Measurements from ENCODE around the gene NEK8.
A peak's percentile ranks its signal among the peaks of the same experiment; 100 is the strongest.

Gene NEK8

GRCh38 chr17:28728364-28729200 is at the start of gene NEK8:
Gene NEK8, plus strand, starts transcription at chr17:28728788. Its CDS starts 26 bp downstream, at chr17:28728814.
- peak; percentile 87 for DNase-seq (ENCODE audit: low read depth, low spot score)
- peak within 1 kb of the TSS; percentile 99 for H3K27ac ChIP-seq

DNA sequence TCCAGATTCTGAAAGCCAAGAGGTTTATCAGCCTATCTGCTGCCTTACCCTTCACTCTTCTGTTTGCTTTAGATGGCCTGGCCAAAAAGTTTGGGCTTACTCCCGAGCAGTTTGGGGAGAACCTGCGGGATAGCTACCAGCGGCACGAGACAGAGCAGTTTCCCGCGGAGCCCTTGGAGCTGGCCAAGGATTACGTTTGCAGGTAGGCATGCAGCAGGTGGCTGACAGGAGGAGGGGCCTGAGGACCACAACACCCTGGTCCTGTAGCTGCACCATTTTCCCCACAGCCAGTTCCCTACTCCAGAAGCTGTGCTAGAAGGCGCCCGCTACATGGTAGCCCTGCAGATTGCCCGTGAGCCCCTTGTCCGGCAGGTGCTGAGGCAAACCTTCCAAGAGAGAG is 45.9 kb upstream of the NEK8 start:
- no peak for DNase-seq (ENCODE audit: low read depth, low spot score)
- no peak overlapping the region for H3K27ac ChIP-seq

- DNase-seq (ENCODE audit: low read depth, low spot score), result no peak
- no peak overlapping the region for H3K27ac ChIP-seq
Observed at GRCh38 chr17:28684963-28685362, 43.6 kb upstream of the NEK8 start.

GRCh38 chr17:28685366-28685765 is 43.2 kb upstream of the NEK8 start:
- no peak overlapping the region for H3K27ac ChIP-seq
- DNase-seq (ENCODE audit: low read depth, low spot score), result no peak

- no peak overlapping the region for H3K27ac ChIP-seq
- DNase-seq (ENCODE audit: low read depth, low spot score), result no peak
Observed at GRCh38 chr17:28686296-28686695, 42.3 kb upstream of the NEK8 start.

- no peak for DNase-seq (ENCODE audit: low read depth, low spot score)
- no peak overlapping the region for H3K27ac ChIP-seq
Observed at GRCh38 chr17:28688481-28688880, 40.1 kb upstream of the NEK8 start.

- no peak overlapping the region for H3K27ac ChIP-seq
Observed at GRCh38 chr17:28689011-28689410, 39.6 kb upstream of the NEK8 start.

DNA sequence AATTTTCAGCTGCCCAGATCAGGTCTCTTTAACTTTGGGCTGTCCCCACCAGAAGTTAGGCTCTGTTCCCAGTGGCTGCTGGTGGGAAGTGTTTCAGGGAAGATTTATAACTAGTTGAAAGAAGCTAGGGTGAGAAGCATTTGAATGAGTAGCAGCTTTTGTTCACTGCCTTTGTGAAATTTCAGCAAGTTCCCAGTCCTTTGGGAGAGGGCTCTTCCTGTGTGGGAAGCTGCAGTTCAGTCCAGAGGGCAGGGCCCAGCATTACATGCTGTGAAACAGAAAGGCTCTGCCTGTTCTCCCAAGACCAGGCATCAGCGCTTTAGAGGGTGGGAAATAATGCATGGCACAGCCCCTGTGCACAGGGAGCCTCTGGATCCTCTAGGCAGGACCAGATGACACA is 34.7 kb upstream of the NEK8 start:
- DNase-seq (ENCODE audit: low read depth, low spot score), result no peak
- H3K27ac ChIP-seq, result no peak overlapping the region

More at GRCh38 chr17:28689011-28689410, 39.6 kb upstream of the NEK8 start:
- DNase-seq (ENCODE audit: low read depth, low spot score), result no peak

DNA sequence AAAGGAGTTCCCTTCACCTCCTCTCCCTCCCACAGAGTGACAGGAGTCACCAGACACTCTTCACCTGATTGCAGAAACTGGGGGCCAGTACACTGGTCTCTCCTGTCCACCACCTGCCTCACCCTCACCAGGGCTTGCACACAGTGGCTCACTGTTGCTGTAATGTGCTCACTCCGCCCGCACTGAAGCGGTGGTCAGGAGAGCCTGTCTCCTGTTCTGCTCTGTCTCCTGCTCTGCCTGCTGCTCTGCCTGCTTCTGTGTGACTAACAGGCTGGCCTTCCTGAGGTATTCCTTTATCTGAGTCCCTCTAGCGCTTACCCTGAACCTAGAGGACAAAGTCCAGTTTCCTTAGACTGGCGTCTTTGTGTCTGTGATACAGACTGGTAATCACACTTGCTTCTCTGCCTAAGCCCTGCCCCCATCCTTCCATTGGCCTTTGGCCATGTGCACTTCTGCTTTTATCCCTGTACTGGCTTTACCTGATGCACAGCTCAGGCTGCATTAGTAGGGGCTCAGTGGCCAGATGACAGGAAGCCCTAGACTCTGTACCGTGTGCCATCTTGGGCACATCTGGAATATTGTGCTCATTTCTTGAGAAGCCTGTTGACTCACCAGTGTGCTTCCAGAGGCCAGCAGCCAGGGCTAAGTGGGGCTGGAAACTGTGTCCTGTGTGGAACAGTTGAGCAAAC is 30.2 kb upstream of the NEK8 start:
- no peak overlapping the region for H3K27ac ChIP-seq
- DNase-seq (ENCODE audit: low read depth, low spot score), result no peak

- no peak for DNase-seq (ENCODE audit: low read depth, low spot score)
- H3K27ac ChIP-seq, result no peak overlapping the region
Observed at GRCh38 chr17:28700278-28700677, 28.3 kb upstream of the NEK8 start.

DNA sequence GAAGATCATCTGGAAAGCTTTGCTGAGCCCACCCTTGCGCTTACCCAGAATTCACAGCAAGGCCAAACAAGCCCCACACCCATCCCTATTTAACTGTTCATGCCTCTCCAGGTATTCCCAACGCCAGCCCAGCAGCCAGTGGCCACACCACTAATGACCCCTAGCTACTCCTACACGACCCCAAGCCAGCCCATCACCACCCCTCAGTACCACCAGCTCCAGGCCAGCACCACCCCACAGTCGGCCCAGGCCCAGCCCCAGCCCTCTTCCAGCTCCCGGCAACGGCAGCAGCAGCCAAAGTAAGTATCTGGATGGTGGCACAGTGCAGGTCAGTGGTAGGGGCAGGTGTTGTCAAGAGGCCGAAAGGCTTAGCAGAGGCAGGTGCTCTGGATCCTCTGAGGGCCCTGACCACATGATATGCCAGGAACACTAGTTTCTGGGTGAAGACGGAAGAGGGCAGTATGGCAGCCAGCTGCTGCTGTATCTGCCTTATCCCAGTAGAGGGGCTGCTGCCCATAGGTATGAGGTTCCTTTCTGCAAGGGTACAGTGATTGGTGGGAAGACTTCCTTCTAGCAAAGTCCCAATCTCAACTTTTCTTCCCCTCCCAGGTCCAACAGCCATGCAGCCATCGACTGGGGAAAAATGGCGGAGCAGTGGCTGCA is 27.6 kb upstream of the NEK8 start:
- no peak overlapping the region for H3K27ac ChIP-seq
- no peak for DNase-seq (ENCODE audit: low read depth, low spot score)

- no peak overlapping the region for H3K27ac ChIP-seq
- no peak for DNase-seq (ENCODE audit: low read depth, low spot score)
Observed at GRCh38 chr17:28702026-28702751, 26.4 kb upstream of the NEK8 start.

DNA sequence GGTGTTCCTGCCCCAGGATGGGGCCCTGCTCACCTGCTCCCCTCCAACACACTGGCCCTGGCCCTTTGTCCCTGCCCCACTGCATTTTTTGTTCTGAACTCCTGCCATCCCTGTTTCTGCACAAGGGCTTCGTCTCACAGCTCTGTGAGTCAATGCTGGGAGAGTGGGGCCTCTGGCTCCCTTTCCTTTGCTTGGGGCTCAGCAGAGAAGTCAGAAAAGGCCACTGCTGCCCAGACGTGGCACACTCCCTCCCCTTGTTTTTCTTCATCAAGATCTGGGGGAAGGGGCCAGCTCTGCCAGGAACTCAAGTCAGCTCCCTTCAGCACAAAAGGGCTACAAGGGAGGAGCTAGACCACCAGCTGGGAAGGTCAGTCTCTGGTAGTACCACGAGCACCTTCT is 25.8 kb upstream of the NEK8 start:
- no peak for DNase-seq (ENCODE audit: low read depth, low spot score)
- H3K27ac ChIP-seq, result no peak overlapping the region

DNA sequence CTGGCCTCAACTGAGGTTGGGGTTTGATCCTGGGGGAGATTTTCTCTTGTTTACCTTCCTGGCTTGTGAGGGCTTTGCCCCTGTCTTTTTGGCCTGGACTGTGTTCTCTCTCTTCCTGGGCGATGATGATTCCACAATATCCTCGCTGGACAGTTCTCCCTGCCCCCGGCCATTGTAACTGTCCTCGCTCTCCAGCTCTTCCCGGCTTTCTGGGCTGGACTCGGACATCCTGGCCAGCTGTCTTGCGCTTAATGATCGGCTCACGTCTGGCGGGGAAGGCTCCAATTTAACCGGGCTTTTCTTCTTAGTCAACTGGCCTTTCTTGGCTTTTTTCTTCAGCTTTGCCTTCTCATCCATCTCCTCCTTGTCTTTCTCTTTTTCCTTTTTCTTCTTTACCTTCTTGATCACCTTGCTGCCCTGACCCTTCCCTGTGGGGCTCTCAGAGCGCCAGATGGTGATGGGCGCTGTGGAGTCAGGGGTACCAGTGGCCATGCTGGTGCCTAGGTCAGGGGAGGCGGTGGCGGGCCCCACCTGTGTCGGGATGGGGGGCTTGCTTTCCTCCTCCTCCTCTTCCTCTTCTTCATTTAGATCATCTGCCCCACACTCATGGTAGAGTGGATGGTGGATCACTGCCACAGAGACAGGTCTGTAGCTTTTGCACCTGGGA is 24.9 kb upstream of the NEK8 start:
- DNase-seq (ENCODE audit: low read depth, low spot score), result no peak
- H3K27ac ChIP-seq, result no peak overlapping the region

DNA sequence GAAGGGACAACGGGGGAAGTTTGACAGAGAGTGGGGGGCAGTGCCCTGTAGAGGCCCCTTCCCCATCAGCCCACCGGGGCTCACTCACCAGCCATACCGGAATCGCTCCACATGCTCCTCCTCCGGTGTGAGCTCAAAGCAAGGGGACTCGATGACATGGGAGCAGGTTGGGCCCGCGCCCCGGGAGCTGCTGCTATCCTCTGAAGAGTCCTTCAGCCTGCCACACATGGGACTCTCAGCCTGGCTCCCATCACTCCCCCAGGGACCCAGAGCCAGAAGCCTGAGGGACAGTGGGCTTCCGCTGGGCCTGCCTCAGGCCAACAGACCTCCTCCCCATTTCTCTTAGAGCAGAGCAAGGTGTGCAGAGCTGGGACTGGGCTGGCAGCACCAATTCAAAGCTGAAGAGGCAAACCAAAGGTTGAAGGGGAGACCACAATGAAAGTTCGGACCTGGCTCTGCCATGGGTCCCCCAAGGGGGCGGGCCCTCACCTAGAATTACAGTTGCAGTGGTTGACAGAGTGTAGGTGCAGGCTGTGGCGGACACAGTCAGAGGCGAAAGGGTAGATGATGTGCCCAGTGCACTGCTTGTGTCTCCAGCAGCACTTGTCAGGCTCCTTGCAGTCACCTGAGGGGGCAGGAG is 24.2 kb upstream of the NEK8 start:
- DNase-seq (ENCODE audit: low read depth, low spot score), result no peak
- no peak overlapping the region for H3K27ac ChIP-seq

- DNase-seq (ENCODE audit: low read depth, low spot score), result no peak
- H3K27ac ChIP-seq, result no peak overlapping the region
Observed at GRCh38 chr17:28705074-28705659, 23.4 kb upstream of the NEK8 start.

DNA sequence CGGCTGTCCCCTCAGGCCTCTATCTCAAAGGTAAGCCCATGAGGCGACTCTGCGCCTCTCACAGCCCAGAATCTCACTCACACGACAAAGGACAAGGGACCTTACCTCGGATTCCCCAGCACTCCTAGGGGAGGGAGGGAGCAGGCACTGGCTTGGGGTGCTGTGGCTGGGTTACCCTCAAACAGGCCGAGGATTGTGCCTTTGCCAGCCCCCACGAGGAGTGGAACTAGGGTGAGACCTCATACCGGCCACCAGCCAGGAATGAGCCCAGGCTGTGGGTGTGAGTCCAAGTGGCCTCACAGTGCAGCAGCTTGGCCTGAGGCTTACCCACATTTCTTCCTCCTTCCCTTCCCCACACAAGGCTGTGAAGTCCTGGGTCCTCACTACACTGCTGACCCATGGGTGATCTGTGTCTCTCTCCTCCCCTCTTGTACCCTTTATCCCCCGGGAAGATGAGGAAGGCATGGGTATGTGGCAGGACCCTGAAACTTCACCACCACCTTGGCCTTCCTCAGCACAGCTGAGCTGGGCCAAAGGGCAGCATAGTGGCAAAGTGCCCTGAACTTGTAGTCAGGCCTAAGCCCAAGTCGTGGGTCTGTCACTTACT is 22.8 kb upstream of the NEK8 start:
- DNase-seq (ENCODE audit: low read depth, low spot score), result no peak

GRCh38 chr17:28706471-28707338 is 21.9 kb upstream of the NEK8 start:
- no peak overlapping the region for H3K27ac ChIP-seq
- DNase-seq (ENCODE audit: low read depth, low spot score), result no peak

More for the DNA sequence above, 22.8 kb upstream of the NEK8 start:
- H3K27ac ChIP-seq, result no peak overlapping the region

All from epithelial cell of prostate (primary cell).